SJSA1 (cell line): ENCODE data around the gene GRIN2D. TPM values are rescaled to one million over a fixed set of nuclear protein-coding genes. Genes with fewer than 3 reads are reported as not detected.
"Not testable (repeated sequence)": the region's sequence is repeated elsewhere in the genome, so short reads cannot be mapped to it uniquely, and the experiment has no call there.

Experiments
- DNase-seq, 2 experiments: peaks; one replicate each; pipeline ENCODE4 v3.0.0-alpha.2; 2015 to 2020; ENCODE audit warnings: low spot score in 2 of 2, low read depth in 1 of 2
- H3K27ac ChIP-seq: fragments of 250-450 bp; sonication (Bioruptor Pico); 2 replicates; pipeline ENCODE4 v1.5.1; 2020; ENCODE audit warnings: mild to moderate bottlenecking, moderate library complexity
- H3K27me3 ChIP-seq: fragments of 250-450 bp; sonication (Bioruptor Pico); replicated peaks from 2 replicates; pipeline ENCODE4 v1.5.1; 2020; ENCODE audit warnings: mild to moderate bottlenecking, moderate library complexity
- H3K36me3 ChIP-seq: fragments of 250-450 bp; sonication (Bioruptor Pico); 2 replicates; pipeline ENCODE4 v1.5.1; 2020; ENCODE audit warnings: mild to moderate bottlenecking
- H3K4me1 ChIP-seq: fragments of 250-450 bp; sonication (Bioruptor Pico); replicated peaks from 2 replicates; pipeline ENCODE4 v1.6.1; 2021; ENCODE audit warnings: mild to moderate bottlenecking
- H3K4me3 ChIP-seq: fragments of 250-450 bp; sonication (Bioruptor Pico); 2 replicates; pipeline ENCODE4 v1.5.1; 2020; ENCODE audit warnings: mild to moderate bottlenecking
- H3K9me3 ChIP-seq: fragments of 250-450 bp; sonication (Bioruptor Pico); replicated peaks from 2 replicates; pipeline ENCODE4 v1.5.1; 2020; ENCODE audit warnings: mild to moderate bottlenecking
- total RNA-seq: library from RNA; depleted of rRNA; stranded (reverse); fragments of >200 nt; shearing (Covaris generic); gene quantifications from 2 replicates; pipeline ENCODE4 v1.2.3, GENCODE V29; 2014

Gene GRIN2D
- total RNA-seq, 1 experiment from 2014 or later = 0.05 TPM

DNA sequence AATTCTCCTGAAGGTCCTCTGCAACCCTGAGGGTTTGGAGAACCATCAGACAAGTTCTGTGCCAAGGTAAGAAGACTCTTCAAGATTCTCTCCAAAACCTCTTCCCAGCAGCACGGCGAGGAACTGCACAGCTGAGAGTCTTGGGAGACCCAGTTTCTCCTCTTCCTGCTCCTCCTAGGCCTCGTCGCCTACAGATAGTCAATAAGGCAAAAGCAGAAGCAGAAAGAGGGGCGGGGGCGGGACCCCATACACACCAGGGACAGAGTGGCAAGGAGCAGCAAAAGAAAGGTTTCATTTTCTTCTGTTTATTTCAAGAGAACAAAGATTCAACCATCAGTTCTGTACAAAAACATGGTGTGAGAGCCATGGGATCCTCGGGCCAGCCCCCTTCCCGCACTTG lies 11.2 kb upstream of the GRIN2D start:
- H3K27ac ChIP-seq = no peak overlapping the region
- DNase-seq = no peak
- no peaks in the 10 kb centered on the region for H3K27me3 ChIP-seq
- no peak overlapping the region for H3K4me3 ChIP-seq
- peaks cover 58% of the 10 kb centered on the region for H3K36me3 ChIP-seq
- H3K4me1 ChIP-seq = no peaks in the 10 kb centered on the region
- no peaks in the 10 kb centered on the region for H3K9me3 ChIP-seq

DNA sequence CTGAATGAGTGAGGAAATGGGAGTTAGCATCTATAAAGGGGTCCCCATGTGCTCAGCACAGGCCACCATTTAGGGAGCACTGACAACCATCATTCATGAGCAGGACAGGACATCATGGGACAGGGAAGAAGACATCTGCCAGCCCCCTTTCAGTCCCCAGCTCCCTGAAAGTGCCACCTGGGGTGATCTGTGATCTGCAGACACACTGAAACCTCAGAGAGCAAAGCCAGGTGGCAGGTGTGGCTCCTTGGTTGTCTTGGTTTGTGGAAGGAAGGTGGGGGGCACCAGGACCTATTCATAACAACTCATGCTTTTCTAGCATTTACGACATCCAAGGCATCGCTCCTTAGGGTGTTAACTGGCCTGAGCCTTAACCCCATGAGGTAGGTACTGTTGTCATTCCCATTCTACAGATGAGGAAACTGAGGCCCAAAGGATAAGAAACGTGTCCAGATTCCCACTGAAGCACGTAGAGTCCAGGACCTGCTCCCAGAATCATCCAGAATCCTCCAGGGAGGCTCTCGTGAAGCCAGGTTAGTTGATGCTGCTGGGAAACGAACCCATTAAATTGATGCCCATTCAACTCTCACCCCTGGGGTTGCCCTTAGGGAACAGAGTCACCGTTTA lies 7.9 kb upstream of the GRIN2D start:
- Histone ChIP-seq H3K4me1 (no peaks in the 10 kb centered on the region), H3K36me3 (peaks cover 82% of the 10 kb centered on the region), H3K4me3 (no peak overlapping the region), H3K27ac (no peak overlapping the region), H3K9me3 (no peaks in the 10 kb centered on the region), H3K27me3 (no peaks in the 10 kb centered on the region)
- no peak for DNase-seq

DNA sequence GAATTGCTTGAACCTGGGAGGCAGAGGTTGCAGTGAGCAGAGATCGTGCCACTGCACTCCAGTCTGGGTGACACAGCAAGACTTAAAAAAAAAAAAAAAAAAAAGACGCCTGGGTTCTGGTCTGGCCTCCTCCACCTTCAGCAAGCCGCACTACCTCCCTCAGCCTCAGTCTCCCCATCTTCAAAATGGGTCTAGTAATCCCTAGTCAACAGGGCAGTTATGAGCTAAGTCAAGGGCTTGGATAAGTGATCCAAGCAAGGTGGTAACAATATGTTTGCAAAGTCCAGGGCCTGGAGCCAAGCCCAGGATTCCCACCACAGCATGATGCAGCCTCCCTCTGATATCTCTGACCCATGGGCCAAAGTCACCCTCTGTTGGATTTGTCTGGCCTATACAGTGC lies 6.5 kb upstream of the GRIN2D start:
- DNase-seq = no peak
- H3K4me3 ChIP-seq = no peak overlapping the region
- H3K27ac ChIP-seq = no peak overlapping the region
- no peaks in the 10 kb centered on the region for H3K9me3 ChIP-seq
- H3K27me3 ChIP-seq = no peaks in the 10 kb centered on the region
- no peaks in the 10 kb centered on the region for H3K4me1 ChIP-seq
- peaks cover 76% of the 10 kb centered on the region for H3K36me3 ChIP-seq

DNA sequence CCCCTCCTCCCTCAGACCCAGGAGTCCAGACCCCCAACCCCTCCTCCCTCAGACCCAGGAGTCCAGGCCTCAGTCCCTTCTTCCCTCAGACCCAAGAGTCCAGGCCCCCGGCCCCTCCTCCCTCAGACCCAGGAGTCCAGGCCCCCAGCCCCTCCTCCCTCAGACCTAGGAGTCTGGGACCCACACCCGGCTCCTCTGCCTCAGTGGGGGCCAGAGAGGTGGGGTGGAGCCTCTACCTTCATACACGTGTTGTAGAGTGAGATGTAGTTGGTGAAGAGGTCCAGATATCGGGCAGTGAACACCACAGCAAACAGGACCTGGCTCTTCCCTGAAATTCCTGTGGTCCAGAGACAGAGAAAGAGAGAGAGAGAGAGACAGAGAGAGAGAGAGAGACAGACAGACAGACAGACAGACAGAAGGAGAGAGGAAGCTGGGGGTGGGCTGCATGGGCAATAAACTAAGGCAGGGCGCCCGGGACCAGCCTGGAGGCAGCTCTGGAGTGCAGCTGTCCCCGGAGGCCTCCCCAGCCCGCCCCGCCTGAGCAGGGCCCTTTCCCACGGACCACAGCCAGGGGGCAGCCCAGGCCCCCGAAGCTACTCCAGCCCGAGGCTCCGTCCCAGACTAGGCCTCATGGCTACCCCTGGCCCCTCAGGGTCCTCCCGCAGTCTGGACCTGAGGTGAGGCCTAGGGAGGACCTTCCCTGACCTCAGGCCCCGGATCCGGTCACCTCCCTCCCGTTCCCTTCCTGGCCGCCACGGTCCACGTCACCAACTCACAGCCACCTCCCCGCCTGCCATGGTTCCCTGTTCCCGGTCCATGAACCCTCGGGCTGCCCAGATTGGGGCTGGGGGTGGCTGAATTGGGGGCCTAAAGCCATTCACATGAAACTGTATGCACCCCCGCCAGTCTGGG lies 3.0 kb upstream of the GRIN2D start:
- Histone ChIP-seq H3K27me3 (peaks cover 21% of the 10 kb centered on the region), H3K27ac (peak overlapping the region; percentile 84), H3K4me3 (peak overlapping the region; percentile 62), H3K9me3 (no peaks in the 10 kb centered on the region), H3K4me1 (peaks cover 8% of the 10 kb centered on the region), H3K36me3 (peaks cover 46% of the 10 kb centered on the region)
- DNase-seq = peak; percentile 70 to 82

DNA sequence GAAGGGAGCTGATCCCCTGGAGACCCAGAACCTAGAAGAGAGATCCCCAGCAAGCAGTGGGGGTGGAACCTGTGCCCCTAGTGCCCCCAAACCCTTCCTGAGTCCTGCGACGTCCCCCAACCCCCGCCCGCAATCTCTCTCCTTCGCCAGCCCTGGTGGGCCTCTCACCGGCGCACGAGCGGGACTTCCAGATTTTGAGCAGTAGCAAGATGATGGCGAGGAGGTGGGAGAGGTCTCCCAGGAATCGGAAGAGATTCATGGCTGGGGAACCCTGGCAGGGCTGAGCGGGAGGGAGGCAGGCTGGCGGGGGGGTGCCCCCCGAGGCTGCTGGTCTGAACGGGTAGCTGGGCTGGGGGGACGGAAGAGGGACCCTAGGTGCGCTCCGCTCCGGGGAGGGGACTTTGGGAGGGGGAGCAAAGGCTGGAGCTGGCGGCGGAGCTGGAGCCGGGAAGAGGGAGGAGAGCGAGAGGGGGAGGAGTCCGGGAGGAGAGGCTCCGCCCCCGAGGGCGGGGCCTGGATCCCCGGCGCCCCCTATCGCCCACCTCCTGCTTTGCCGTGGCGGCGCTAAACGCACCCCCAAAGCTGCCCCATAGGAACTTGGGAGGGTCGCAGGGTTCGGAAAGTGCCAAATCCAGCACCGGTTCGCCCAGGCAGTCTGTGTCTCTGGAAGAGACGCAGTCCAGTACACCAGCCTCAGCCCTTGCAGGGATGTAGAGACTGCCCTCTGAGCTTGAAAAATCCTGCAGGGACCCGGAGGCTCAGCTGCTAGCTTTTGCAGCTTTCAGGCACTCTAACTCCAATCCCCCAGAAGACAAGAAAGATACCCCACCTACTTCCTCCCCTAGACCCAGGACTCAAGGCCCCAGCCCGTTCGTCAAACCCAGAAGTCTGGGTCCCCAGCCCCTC lies 2.1 kb upstream of the GRIN2D start, which contains the start of gene KDELR1:
Gene KDELR1, minus strand, starts transcription at position 452 of the 906 bp plus-strand sequence. Its CDS starts 193 bp downstream, at position 259.
- Histone ChIP-seq H3K27me3 (peaks cover 30% of the 10 kb centered on the region), H3K27ac (peak within 1 kb of the TSS; percentile 84), H3K36me3 (peaks cover 37% of the 10 kb centered on the region), H3K9me3 (no peaks in the 10 kb centered on the region), H3K4me1 (peaks cover 8% of the 10 kb centered on the region), H3K4me3 (peak within 1 kb of the TSS; percentile 62)
- DNase-seq = peak; percentile 79 to 86

DNA sequence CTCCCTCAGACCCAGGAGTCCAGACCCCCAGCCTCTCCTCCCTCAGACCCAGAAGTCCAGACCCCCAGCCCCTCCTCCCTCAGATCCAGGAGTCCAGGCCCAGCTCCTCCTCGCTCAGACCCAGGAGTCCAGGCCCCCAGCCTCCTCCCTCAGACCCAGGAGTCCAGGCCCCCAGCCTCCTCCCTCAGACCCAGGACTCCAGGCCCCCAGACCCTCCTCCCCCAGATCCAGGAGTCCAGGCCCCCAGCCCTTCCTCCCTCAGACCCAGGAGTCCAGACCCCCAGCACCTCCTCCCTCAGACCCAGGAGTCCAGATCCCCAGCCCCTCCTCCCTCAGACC lies 1.5 kb upstream of the GRIN2D start:
- DNase-seq, H3K4me1 ChIP-seq, H3K27ac ChIP-seq, H3K9me3 ChIP-seq, H3K4me3 ChIP-seq: not testable (repeated sequence)
- H3K36me3 ChIP-seq = peaks cover 30% of the 10 kb centered on the region
- H3K27me3 ChIP-seq = peaks cover 36% of the 10 kb centered on the region

DNA sequence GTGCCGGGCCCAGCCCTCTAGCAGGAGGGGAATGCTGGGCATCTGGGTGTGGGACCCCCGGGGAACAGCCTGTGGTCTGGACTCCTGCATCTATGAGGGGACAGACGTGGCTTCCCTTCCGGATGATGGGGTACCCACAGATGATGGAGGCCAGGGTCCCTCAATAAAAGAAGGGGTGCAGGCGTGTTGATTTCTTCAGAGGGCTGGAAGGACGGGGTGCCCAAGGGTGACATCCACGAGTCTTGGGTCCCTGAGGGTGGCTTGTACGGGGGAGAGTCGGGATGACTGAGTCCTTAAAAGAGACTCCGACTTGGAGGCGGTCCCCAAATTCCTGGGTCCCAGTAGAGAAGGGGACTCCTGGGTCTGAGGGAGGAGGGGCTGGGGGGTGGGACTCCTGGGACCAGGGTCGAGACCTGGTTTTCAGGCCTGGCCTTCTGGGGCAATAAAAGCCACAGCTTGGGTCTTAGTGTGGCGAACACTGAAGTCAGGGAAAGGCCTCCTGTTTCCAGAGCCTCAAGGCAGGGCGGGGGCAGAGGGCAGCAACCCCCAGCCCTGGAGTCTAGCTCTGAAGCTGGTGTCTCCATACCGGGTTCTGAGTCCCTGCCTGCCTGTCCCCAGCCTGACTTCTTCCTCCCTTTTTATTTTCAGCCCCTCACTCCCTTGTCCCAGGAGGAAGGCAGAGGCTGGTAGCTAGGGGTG lies 459 bp upstream of the GRIN2D start:
- peaks cover 45% of the 10 kb centered on the region for H3K27me3 ChIP-seq
- peaks cover 11% of the 10 kb centered on the region for H3K4me1 ChIP-seq
- H3K4me3 ChIP-seq = no peak overlapping the region
- H3K27ac ChIP-seq = no peak overlapping the region
- H3K9me3 ChIP-seq = no peaks in the 10 kb centered on the region
- DNase-seq = no peak
- H3K36me3 ChIP-seq = peaks cover 21% of the 10 kb centered on the region

DNA sequence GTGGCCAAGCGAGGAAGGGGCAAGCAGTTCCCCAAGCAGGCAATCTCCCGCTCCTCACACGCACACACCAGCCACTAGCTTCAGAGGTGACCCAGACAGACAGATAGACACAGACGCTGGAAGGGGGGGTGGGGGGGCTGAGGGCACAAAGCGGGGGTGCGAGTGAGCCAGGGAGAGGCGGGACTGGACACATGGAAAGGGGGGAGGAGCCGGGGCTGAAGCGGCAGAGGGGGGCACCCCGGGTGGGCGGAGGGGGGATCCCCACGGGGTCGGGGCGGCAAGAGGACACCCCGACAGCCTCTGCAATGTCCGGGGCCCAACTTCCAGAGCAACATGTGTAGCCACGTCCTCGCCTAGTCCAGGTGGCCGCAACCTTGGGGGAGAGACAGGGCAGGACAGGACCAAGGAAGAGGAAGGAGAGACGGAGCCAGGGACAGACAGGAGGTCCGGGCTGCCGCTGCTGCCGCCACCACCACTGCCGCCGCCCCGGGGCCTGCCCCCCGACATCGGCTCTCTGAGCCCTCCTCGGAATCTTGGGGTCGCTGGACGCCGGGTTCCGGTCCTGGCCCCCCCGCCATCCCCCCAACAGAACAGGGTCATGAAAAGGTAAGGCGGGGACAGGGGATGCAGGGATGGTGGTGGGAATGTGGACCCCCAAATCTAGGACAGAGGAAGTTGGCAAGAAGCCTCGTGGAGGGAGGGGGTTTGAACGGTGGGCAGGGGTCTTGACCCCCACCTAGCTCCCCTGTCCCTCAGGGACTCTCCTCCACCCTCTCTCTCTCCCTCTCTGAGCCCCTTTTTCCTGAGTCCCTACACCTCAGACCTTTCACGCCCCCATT lies 1.1 kb downstream of the GRIN2D start:
- Histone ChIP-seq H3K4me3 (no peak overlapping the region), H3K27ac (no peak overlapping the region), H3K27me3 (peaks cover 47% of the 10 kb centered on the region), H3K9me3 (no peaks in the 10 kb centered on the region), H3K36me3 (peaks cover 6% of the 10 kb centered on the region; the same call in 1 of the 2 replicates), H3K4me1 (peaks cover 17% of the 10 kb centered on the region)
- DNase-seq = no peak

DNA sequence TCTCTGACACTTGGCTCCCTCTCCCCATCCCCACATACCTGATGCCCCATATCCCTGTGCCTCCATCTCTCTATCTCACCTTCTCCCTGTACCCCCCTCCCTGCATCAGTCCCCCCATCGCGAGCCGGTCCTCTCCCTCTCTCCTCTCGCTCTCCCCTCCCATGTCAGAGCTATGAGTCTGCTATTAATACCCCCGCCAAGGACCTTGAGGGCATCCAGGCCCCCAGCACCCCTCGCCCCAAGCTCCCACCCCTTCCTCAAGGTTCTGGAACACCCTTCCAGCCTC lies 1.6 kb downstream of the GRIN2D start:
- peaks cover 47% of the 10 kb centered on the region for H3K27me3 ChIP-seq
- no peaks in the 10 kb centered on the region for H3K9me3 ChIP-seq
- H3K4me1 ChIP-seq = peaks cover 20% of the 10 kb centered on the region
- no peak overlapping the region for H3K4me3 ChIP-seq
- DNase-seq = no peak
- H3K27ac ChIP-seq = no peak overlapping the region
- H3K36me3 ChIP-seq = 0 out of 2 replicates have a peak, but pooled peaks cover 6% of the 10 kb centered on the region

DNA sequence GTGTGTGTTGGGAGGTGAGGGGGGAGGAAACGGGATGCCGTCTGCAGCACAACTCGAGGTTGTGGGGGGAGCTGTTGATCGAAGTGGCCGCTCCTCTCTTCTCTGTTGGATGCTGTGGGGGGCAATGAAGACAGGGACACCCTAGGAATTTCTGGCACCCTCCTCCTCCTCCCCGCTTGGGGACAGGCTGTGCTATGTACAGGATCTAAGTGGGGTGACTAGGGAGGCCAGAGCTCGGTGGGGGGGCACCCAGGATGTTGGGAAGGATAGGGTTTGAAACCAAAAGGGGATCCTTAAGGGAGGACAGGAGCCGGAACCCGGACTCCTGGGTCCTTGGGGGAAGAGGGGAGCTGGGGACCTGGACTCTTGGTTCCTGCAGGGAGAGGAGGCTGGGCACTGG lies 2.0 kb downstream of the GRIN2D start:
- Histone ChIP-seq H3K9me3 (no peaks in the 10 kb centered on the region), H3K27ac (no peak overlapping the region), H3K4me1 (peaks cover 24% of the 10 kb centered on the region), H3K27me3 (peaks cover 47% of the 10 kb centered on the region), H3K4me3 (no peak overlapping the region), H3K36me3 (0 out of 2 replicates have a peak, but pooled peaks cover 3% of the 10 kb centered on the region)
- no peak for DNase-seq

DNA sequence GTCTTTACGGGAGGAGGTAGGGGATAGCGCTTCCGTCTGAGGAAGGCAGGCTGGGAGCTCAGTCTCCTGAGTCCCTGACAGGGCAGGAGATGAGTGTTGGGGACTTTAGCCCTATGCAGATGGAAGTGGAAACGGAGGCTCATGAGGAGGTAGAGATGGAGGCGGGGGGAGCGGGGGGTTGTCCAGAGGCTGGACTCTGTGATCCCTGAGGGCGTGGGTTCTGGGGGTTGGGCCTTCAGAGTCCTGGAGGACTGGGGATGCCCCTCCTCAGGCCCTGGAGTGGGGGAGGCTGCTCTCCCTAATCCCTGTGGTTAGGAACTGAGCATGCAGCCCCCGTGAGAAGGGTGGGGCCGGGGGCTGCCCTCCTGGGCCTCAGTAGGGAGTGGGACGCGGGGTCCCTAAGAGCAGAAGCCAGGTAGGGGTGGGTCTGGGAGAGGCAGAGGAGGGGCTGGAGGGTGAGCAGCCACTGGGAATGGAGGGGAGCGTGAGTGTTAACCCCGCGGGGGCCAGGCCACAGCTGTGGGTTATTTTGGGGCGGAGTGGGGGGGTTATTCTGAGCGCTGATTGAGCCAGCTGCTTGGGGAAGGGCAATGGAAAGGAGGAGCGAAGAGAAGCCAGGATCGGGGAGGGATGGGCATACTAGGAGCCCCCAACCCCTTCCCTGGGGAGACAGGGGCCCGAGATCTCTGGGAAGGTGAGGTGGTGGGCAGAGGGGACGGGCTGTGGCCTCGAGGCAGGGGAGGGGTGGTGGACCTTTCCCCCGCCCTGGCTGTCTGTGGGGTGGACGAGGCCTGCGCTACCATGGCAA lies 2.8 kb downstream of the GRIN2D start:
- no peak overlapping the region for H3K27ac ChIP-seq
- no peak for DNase-seq

DNA sequence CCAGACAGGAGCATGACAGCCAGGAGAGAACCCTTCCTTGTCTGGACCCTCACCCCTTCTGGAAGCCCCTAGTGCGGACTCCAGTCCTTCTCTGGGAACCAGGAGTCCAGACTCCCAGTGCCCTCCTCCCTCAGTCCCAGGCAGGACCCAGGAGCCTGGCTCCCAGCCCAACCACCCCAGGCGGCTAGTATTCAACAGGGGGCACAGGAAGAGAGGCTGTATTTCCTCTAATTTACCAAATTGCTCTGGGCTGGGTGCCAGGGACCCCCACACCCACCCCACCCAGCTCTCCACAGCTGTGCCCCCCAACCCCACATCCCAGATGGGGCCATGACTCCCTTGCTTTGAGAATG lies 3.3 kb downstream of the GRIN2D start:
- Histone ChIP-seq H3K27ac (no peak overlapping the region), H3K4me1 (peaks cover 26% of the 10 kb centered on the region), H3K9me3 (no peaks in the 10 kb centered on the region), H3K36me3 (no peaks in the 10 kb centered on the region), H3K27me3 (peaks cover 47% of the 10 kb centered on the region), H3K4me3 (no peak overlapping the region)
- DNase-seq = no peak

More for the DNA sequence above, 2.8 kb downstream of the GRIN2D start:
- no peaks in the 10 kb centered on the region for H3K36me3 ChIP-seq
- no peak overlapping the region for H3K4me3 ChIP-seq
- no peaks in the 10 kb centered on the region for H3K9me3 ChIP-seq
- peaks cover 26% of the 10 kb centered on the region for H3K4me1 ChIP-seq
- H3K27me3 ChIP-seq = peaks cover 47% of the 10 kb centered on the region
